ENCODE results near the gene AWAT2. TPM values are rescaled to one million over a fixed set of nuclear protein-coding genes. Genes with fewer than 3 reads are reported as not detected.

AWAT2 gene
- total and polyA plus RNA-seq, 9 donors = 0.08 TPM; not detected in 8

GRCh38 chrX:70079297-70079696 is 29.6 kb upstream of the AWAT2 start:
- Histone ChIP-seq H3K27me3 (ENCODE audit: control insufficient read depth, insufficient read depth, low read length) (peaks cover 18% of the 10 kb centered on the region), H3K27ac (ENCODE audit: low read length) (no peak overlapping the region), H3K9me3 (replicated peaks; ENCODE audit: control insufficient read depth, low read depth, low read length) (no peaks in the 10 kb centered on the region), H3K4me1 (ENCODE audit: control insufficient read depth, insufficient read depth, low read length) (no peaks in the 10 kb centered on the region), H3K4me3 (ENCODE audit: low read length) (no peak overlapping the region), H3K36me3 (ENCODE audit: control insufficient read depth, insufficient read depth, low read length) (no peaks in the 10 kb centered on the region)
- WGBS (ENCODE audit: insufficient coverage) = 60% methylated on average over 1 of the region's 5 CpGs
- no peak for DNase-seq

GRCh38 chrX:70066646-70067045 is 16.9 kb upstream of the AWAT2 start:
- Histone ChIP-seq H3K4me3 (ENCODE audit: low read length) (no peak overlapping the region), H3K27me3 (ENCODE audit: control insufficient read depth, insufficient read depth, low read length) (peaks cover 29% of the 10 kb centered on the region), H3K4me1 (ENCODE audit: control insufficient read depth, insufficient read depth, low read length) (no peaks in the 10 kb centered on the region), H3K36me3 (ENCODE audit: control insufficient read depth, insufficient read depth, low read length) (no peaks in the 10 kb centered on the region), H3K9me3 (replicated peaks; ENCODE audit: control insufficient read depth, low read depth, low read length) (no peaks in the 10 kb centered on the region), H3K27ac (ENCODE audit: low read length) (no peak overlapping the region)
- WGBS (ENCODE audit: insufficient coverage) = 72% methylated on average over 7 of the region's 7 CpGs
- no peak for DNase-seq

- Histone ChIP-seq H3K27ac (ENCODE audit: low read length) (no peak overlapping the region), H3K4me1 (ENCODE audit: control insufficient read depth, insufficient read depth, low read length) (no peaks in the 10 kb centered on the region), H3K9me3 (replicated peaks; ENCODE audit: control insufficient read depth, low read depth, low read length) (no peaks in the 10 kb centered on the region), H3K4me3 (ENCODE audit: low read length) (no peak overlapping the region), H3K36me3 (ENCODE audit: control insufficient read depth, insufficient read depth, low read length) (no peaks in the 10 kb centered on the region), H3K27me3 (ENCODE audit: control insufficient read depth, insufficient read depth, low read length) (peaks cover 19% of the 10 kb centered on the region)
- 84% methylated on average over 42 of the region's 52 CpGs for WGBS (ENCODE audit: insufficient coverage)
- no peak for DNase-seq
These were observed 13.3 kb upstream of the AWAT2 start for GRCh38 chrX:70062961-70063550.

- H3K9me3 ChIP-seq (replicated peaks; ENCODE audit: control insufficient read depth, low read depth, low read length) = no peaks in the 10 kb centered on the region
- DNase-seq = no peak
- 89% methylated on average over 14 of the region's 14 CpGs for WGBS (ENCODE audit: insufficient coverage)
- H3K4me3 ChIP-seq (ENCODE audit: low read length) = no peak within 1 kb of the TSS
- H3K36me3 ChIP-seq (ENCODE audit: control insufficient read depth, insufficient read depth, low read length) = no peaks in the 10 kb centered on the region
- peaks cover 16% of the 10 kb centered on the region for H3K27me3 ChIP-seq (ENCODE audit: control insufficient read depth, insufficient read depth, low read length)
- no peak within 1 kb of the TSS for H3K27ac ChIP-seq (ENCODE audit: low read length)
- no peaks in the 10 kb centered on the region for H3K4me1 ChIP-seq (ENCODE audit: control insufficient read depth, insufficient read depth, low read length)
These were observed 12.3 kb upstream of the AWAT2 start, which contains the start of gene OTUD6A for GRCh38 chrX:70062076-70062475. OTUD6A (plus strand) TSS chrX:70062457; CDS start chrX:70062525, 68 bp downstream.

GRCh38 chrX:70054391-70054790 is 4.7 kb upstream of the AWAT2 start:
- DNase-seq = no peak
- Histone ChIP-seq H3K27me3 (ENCODE audit: control insufficient read depth, insufficient read depth, low read length) (peaks cover 23% of the 10 kb centered on the region), H3K4me3 (ENCODE audit: low read length) (no peak overlapping the region), H3K27ac (ENCODE audit: low read length) (no peak overlapping the region), H3K9me3 (replicated peaks; ENCODE audit: control insufficient read depth, low read depth, low read length) (no peaks in the 10 kb centered on the region), H3K36me3 (ENCODE audit: control insufficient read depth, insufficient read depth, low read length) (no peaks in the 10 kb centered on the region), H3K4me1 (ENCODE audit: control insufficient read depth, insufficient read depth, low read length) (peaks cover 4% of the 10 kb centered on the region)
- 74% methylated on average over 5 of the region's 5 CpGs for WGBS (ENCODE audit: insufficient coverage)

GRCh38 chrX:70052895-70053615 is 3.3 kb upstream of the AWAT2 start:
- WGBS (ENCODE audit: insufficient coverage) = 61% methylated on average over 7 of the region's 11 CpGs
- no peak overlapping the region for H3K27ac ChIP-seq (ENCODE audit: low read length)
- H3K27me3 ChIP-seq (ENCODE audit: control insufficient read depth, insufficient read depth, low read length) = peaks cover 23% of the 10 kb centered on the region
- no peak for DNase-seq
- no peaks in the 10 kb centered on the region for H3K36me3 ChIP-seq (ENCODE audit: control insufficient read depth, insufficient read depth, low read length)
- peaks cover 4% of the 10 kb centered on the region for H3K4me1 ChIP-seq (ENCODE audit: control insufficient read depth, insufficient read depth, low read length)
- no peak overlapping the region for H3K4me3 ChIP-seq (ENCODE audit: low read length)
- no peaks in the 10 kb centered on the region for H3K9me3 ChIP-seq (replicated peaks; ENCODE audit: control insufficient read depth, low read depth, low read length)

- H3K36me3 ChIP-seq (ENCODE audit: control insufficient read depth, insufficient read depth, low read length) = no peaks in the 10 kb centered on the region
- H3K27ac ChIP-seq (ENCODE audit: low read length) = no peak overlapping the region
- H3K4me1 ChIP-seq (ENCODE audit: control insufficient read depth, insufficient read depth, low read length) = peaks cover 4% of the 10 kb centered on the region
- no peaks in the 10 kb centered on the region for H3K9me3 ChIP-seq (replicated peaks; ENCODE audit: control insufficient read depth, low read depth, low read length)
- no peak for DNase-seq
- WGBS (ENCODE audit: insufficient coverage) = 82% methylated on average over 3 of the region's 3 CpGs
- H3K27me3 ChIP-seq (ENCODE audit: control insufficient read depth, insufficient read depth, low read length) = peaks cover 17% of the 10 kb centered on the region
- H3K4me3 ChIP-seq (ENCODE audit: low read length) = no peak overlapping the region
These were observed 332 bp downstream of the AWAT2 start for GRCh38 chrX:70049406-70049805.

GRCh38 chrX:70046978-70047377 is 2.8 kb downstream of the AWAT2 start:
- Histone ChIP-seq H3K27ac (ENCODE audit: low read length) (no peak overlapping the region), H3K36me3 (ENCODE audit: control insufficient read depth, insufficient read depth, low read length) (no peaks in the 10 kb centered on the region), H3K9me3 (replicated peaks; ENCODE audit: control insufficient read depth, low read depth, low read length) (no peaks in the 10 kb centered on the region), H3K27me3 (ENCODE audit: control insufficient read depth, insufficient read depth, low read length) (peaks cover 13% of the 10 kb centered on the region), H3K4me1 (ENCODE audit: control insufficient read depth, insufficient read depth, low read length) (no peaks in the 10 kb centered on the region), H3K4me3 (ENCODE audit: low read length) (no peak overlapping the region)
- no peak for DNase-seq

- Histone ChIP-seq H3K4me1 (ENCODE audit: control insufficient read depth, insufficient read depth, low read length) (no peaks in the 10 kb centered on the region), H3K27me3 (ENCODE audit: control insufficient read depth, insufficient read depth, low read length) (peaks cover 13% of the 10 kb centered on the region), H3K27ac (ENCODE audit: low read length) (no peak overlapping the region), H3K9me3 (replicated peaks; ENCODE audit: control insufficient read depth, low read depth, low read length) (no peaks in the 10 kb centered on the region), H3K36me3 (ENCODE audit: control insufficient read depth, insufficient read depth, low read length) (no peaks in the 10 kb centered on the region), H3K4me3 (ENCODE audit: low read length) (no peak overlapping the region)
- 100% methylated on average over 1 of the region's 4 CpGs for WGBS (ENCODE audit: insufficient coverage)
- no peak for DNase-seq
These were observed 5.0 kb downstream of the AWAT2 start for GRCh38 chrX:70044541-70045245.

GRCh38 chrX:70043685-70044084 is 6.1 kb downstream of the AWAT2 start:
- H3K9me3 ChIP-seq (replicated peaks; ENCODE audit: control insufficient read depth, low read depth, low read length) = no peaks in the 10 kb centered on the region

More at GRCh38 chrX:70043685-70044084, 6.1 kb downstream of the AWAT2 start:
- peaks cover 17% of the 10 kb centered on the region for H3K27me3 ChIP-seq (ENCODE audit: control insufficient read depth, insufficient read depth, low read length)
- H3K36me3 ChIP-seq (ENCODE audit: control insufficient read depth, insufficient read depth, low read length) = no peaks in the 10 kb centered on the region
- no peak for DNase-seq
- no peaks in the 10 kb centered on the region for H3K4me1 ChIP-seq (ENCODE audit: control insufficient read depth, insufficient read depth, low read length)
- WGBS (ENCODE audit: insufficient coverage) = 87% methylated on average over 9 of the region's 9 CpGs
- H3K4me3 ChIP-seq (ENCODE audit: low read length) = no peak overlapping the region
- no peak overlapping the region for H3K27ac ChIP-seq (ENCODE audit: low read length)
